Right atrium auricular region (tissue), 2 donors: ENCODE results near the gene LEP. TPM values are rescaled to one million over a fixed set of nuclear protein-coding genes. Genes with fewer than 3 reads are reported as not detected.

Experiments
- DNase-seq: peaks from one replicate; pipeline ENCODE4 v3.0.0-alpha.2; 2019; ENCODE audit warnings: low spot score
- H3K27ac ChIP-seq, 2 donors: fragments of 200-600 bp; sonication (generic); 1 replicate in 1 of 2; 2 replicates in 1 of 2; pipeline ENCODE4 v1.5.1; 2016 to 2019
- H3K27me3 ChIP-seq, 2 donors: fragments of 200-600 bp; sonication (generic); one replicate each; pipeline versions ENCODE4 v1.5.1 to v1.6.0; 2017 to 2019
- H3K36me3 ChIP-seq: fragments of 200-600 bp; sonication (generic); one replicate; pipeline ENCODE4 v1.5.1; 2016
- H3K4me1 ChIP-seq, 2 donors: fragments of 200-600 bp; sonication (generic); one replicate each; pipeline versions ENCODE4 v1.5.1 to v1.6.0; 2017 to 2019
- H3K4me3 ChIP-seq, 2 donors: fragments of 200-600 bp; sonication (generic); 1 replicate in 1 of 2; 2 replicates in 1 of 2; pipeline ENCODE4 v1.5.1; 2017 to 2019; ENCODE audit warnings: mild to moderate bottlenecking in 1 of 2, moderate library complexity in 1 of 2
- H3K9me3 ChIP-seq, 2 donors: fragments of 200-600 bp; sonication (generic); one replicate each; pipeline ENCODE4 v1.5.1; 2019
- total RNA-seq, 2 donors: library from RNA; depleted of rRNA; stranded (reverse); fragments of >200 nt; gene quantifications; one replicate each; pipeline ENCODE4 v1.1.0, GENCODE V29; 2016
- TF ChIP-seq, protein P1 (sequence below), 2 donors: fragments of 200-600 bp; sonication (generic); IDR thresholded peaks; one replicate each; pipeline ENCODE4 v1.5.1; 2019; ENCODE audit warnings: antibody characterized with exemption in 2 of 2

LEP gene
- total RNA-seq, 2 donors from 2014 or later: 0.22 to 2.2 TPM

DNA sequence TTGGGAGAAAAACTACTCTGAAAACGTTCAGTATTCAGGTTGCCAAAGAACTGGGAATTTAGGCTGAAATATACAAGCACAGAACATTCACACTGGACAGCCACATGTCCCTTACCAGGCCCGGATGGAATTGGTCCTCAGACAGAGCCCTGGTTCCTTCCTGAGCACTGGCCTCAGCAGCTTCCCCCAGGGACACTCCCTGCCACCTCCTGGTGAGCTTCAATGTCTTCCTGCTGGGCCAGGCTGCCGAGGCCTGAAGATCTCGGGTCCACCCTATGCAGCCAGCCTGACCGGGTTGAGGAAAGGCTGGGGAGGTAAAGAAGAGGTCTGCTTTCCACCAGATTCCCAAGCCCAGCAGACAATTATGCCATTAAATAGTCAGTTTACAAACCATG is 24.8 kb downstream of the LEP start:
- no peak overlapping the region for H3K4me3 ChIP-seq
- DNase-seq: no peak
- H3K4me1 ChIP-seq: peaks cover 0 to 17% of the 10 kb centered on the region in 2 donors
- TF ChIP-seq, protein P1, sequence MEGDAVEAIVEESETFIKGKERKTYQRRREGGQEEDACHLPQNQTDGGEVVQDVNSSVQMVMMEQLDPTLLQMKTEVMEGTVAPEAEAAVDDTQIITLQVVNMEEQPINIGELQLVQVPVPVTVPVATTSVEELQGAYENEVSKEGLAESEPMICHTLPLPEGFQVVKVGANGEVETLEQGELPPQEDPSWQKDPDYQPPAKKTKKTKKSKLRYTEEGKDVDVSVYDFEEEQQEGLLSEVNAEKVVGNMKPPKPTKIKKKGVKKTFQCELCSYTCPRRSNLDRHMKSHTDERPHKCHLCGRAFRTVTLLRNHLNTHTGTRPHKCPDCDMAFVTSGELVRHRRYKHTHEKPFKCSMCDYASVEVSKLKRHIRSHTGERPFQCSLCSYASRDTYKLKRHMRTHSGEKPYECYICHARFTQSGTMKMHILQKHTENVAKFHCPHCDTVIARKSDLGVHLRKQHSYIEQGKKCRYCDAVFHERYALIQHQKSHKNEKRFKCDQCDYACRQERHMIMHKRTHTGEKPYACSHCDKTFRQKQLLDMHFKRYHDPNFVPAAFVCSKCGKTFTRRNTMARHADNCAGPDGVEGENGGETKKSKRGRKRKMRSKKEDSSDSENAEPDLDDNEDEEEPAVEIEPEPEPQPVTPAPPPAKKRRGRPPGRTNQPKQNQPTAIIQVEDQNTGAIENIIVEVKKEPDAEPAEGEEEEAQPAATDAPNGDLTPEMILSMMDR (IDR thresholded peaks at IDR 0.05): no peak
- no peak overlapping the region for H3K27ac ChIP-seq
- no peaks in the 10 kb centered on the region for H3K36me3 ChIP-seq
- no peaks in the 10 kb centered on the region for H3K9me3 ChIP-seq
- H3K27me3 ChIP-seq: no peaks in the 10 kb centered on the region

DNA sequence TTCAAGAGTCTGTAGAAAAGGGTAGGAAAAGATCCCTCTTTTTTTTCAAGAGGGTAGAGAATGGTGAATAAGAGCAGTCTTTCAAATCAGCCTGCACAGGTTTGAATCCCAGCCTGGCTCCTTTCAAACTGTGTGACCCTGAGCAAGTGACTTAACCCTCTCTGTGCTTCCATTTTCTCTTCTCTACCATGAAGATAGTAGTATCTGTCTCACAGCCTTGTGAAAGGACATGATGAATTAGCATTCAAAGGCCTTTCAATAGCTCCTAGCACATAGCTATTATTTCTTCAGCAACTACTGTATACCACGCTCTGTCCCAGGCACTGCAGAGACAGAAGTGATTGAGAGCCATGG is 25.4 kb downstream of the LEP start:
- Histone ChIP-seq H3K27me3 (no peaks in the 10 kb centered on the region), H3K4me3 (peak overlapping the region in 1 of 2 donors; percentile 3), H3K27ac (no peak overlapping the region), H3K4me1 (peaks cover 0 to 23% of the 10 kb centered on the region in 2 donors), H3K9me3 (no peaks in the 10 kb centered on the region), H3K36me3 (no peaks in the 10 kb centered on the region)
- TF ChIP-seq, protein P1 (IDR thresholded peaks at IDR 0.05): no peak
- no peak for DNase-seq

DNA sequence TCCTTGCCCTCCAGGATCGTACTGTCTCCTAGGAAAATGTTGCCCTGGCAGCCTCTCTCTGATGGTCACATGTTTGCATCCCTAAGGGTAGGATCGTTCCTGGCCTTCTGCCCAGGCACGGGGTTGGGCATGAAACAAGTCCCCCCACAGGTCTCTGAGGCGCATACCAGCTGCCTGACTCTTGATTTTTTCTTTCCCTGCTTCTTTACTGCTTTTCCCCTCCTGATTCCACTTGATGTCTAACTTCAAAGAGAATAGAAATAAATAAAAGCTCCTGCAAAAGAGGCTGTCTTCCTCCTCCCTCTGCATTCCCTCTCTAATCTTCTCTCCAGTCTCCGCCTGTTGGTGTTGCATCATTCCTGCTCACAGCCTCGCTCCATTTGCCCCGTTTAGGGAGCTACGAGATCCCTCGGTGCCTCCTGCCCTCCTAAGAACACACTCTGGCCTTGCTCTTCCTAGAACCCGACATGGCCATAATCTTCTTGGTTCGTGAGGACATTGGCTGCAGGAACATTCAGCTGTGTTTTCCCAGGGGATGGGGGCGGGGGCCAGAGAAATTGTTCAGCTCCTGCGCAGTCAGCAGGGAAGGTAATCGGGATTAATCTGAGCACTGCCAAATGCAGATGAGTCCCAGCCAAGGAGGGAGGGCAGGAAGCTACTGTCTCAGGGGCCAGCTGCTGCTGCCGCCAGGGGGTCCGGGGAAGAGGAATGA is 26.0 kb downstream of the LEP start:
- H3K36me3 ChIP-seq: no peaks in the 10 kb centered on the region
- no peaks in the 10 kb centered on the region for H3K9me3 ChIP-seq
- no peak overlapping the region for H3K27ac ChIP-seq
- TF ChIP-seq, protein P1 (IDR thresholded peaks at IDR 0.05): no peak
- H3K4me3 ChIP-seq: peak overlapping the region in 1 of 2 donors; percentile 3
- H3K4me1 ChIP-seq: peaks cover 0 to 29% of the 10 kb centered on the region in 2 donors
- DNase-seq: no peak
- no peaks in the 10 kb centered on the region for H3K27me3 ChIP-seq

DNA sequence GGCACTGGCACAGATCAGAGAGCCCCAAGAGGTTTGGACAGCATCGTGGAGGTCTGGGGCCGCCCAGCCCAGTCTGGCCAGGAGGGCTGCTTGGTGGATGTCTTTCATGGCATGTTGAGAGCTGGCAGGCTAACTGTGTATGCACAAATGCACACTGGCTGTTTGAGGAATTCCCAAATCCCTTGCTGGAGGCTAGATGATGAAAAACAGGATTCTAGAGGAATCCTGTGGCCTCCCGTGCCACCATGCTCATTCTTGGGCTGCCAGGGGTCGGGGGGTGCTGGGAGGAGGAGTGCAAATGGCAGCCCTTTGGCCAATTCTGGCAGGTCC is 26.5 kb downstream of the LEP start:
- no peak overlapping the region for H3K27ac ChIP-seq
- H3K27me3 ChIP-seq: no peaks in the 10 kb centered on the region
- H3K36me3 ChIP-seq: no peaks in the 10 kb centered on the region
- no peak for DNase-seq
- peaks cover 0 to 31% of the 10 kb centered on the region in 2 donors for H3K4me1 ChIP-seq
- TF ChIP-seq, protein P1 (IDR thresholded peaks at IDR 0.05): no peak
- H3K9me3 ChIP-seq: no peaks in the 10 kb centered on the region
- no peak overlapping the region for H3K4me3 ChIP-seq

DNA sequence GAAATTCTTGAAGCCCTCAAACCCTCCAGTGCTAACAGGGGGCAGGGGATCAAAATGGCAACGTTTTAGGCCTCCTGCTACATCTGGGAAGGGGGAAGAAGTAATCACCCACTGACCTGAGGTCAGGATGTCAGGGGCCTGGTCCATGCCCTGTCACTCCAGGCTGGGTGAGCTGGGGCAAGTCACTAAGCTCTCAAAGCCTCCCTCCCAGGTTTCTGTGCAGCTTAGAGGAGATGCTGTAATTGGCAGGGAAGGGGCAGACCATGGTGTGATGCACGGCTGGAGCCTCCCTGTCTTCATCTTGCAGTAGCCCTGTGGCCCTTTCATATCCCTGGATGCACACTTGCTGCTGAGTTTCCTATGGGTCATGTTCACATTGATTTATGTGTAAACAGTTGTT is 27.2 kb downstream of the LEP start:
- H3K4me3 ChIP-seq: no peak overlapping the region
- H3K27ac ChIP-seq: no peak overlapping the region
- H3K36me3 ChIP-seq: no peaks in the 10 kb centered on the region
- no peaks in the 10 kb centered on the region for H3K27me3 ChIP-seq
- peaks cover 0 to 31% of the 10 kb centered on the region in 2 donors for H3K4me1 ChIP-seq
- TF ChIP-seq, protein P1 (IDR thresholded peaks at IDR 0.05): no peak
- no peak for DNase-seq
- H3K9me3 ChIP-seq: no peaks in the 10 kb centered on the region

DNA sequence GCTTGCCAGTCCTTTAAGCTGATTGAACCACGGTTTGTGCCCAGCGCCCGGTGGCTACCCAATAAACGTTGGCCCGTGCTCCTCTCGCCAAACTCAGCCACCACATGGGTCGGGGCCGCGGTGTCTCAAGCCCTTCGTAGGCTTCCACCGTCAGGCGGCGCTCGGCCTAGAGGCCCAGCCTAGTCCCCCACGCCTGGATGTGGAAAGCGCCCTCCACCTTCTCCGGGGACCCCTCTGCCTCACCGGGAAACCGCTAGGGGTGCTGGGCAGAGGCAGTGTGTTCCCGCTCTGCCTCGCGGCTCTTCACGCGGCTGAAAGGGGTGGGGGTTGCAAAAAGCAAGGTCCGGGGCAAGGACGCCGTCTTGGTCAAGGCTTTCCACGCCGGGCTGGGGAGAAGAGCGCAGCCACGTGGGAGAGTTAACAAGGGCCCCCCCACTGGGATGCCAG is 29.8 kb downstream of the LEP start:
- H3K27me3 ChIP-seq: no peaks in the 10 kb centered on the region
- no peak for DNase-seq
- TF ChIP-seq, protein P1 (IDR thresholded peaks at IDR 0.05): no peak

More for the DNA sequence above, 29.8 kb downstream of the LEP start:
- H3K9me3 ChIP-seq: no peaks in the 10 kb centered on the region
- H3K36me3 ChIP-seq: no peaks in the 10 kb centered on the region
- H3K4me1 ChIP-seq: peaks cover 0 to 31% of the 10 kb centered on the region in 2 donors
- no peak overlapping the region for H3K27ac ChIP-seq
- H3K4me3 ChIP-seq: peak overlapping the region in 1 of 2 donors; percentile 39
